WTC11 (cell line): ENCODE results near the gene GSG1L. TPM values are rescaled to one million over a fixed set of nuclear protein-coding genes. Genes with fewer than 3 reads are reported as not detected.
A peak's percentile ranks its signal among the peaks of the same experiment; 100 is the strongest.

ENCODE experiments used
- ATAC-seq: fragments of 200-7000 bp; cut with Tn5 transposase; 2 replicates; pipeline ENCODE4 v1.10.0; 2021; ENCODE audit warnings: mild to moderate bottlenecking, moderate library complexity
- CTCF ChIA-PET: fragments of 300-600 bp; sonication (Branson Sonifier 250); formaldehyde crosslinking; loops from one replicate; lab custom pipeline; 2021; ENCODE audit warnings: antibody characterized with exemption; lab: Charles Lee
- POLR2A ChIA-PET: fragments of 350-600 bp; sonication (Branson Sonifier 250); formaldehyde crosslinking; loops from one replicate; lab custom pipeline; 2021; ENCODE audit warnings: antibody characterized with exemption; lab: Charles Lee
- DNase-seq: peaks from one replicate; pipeline ENCODE4 v3.0.0; 2021; ENCODE audit warnings: low spot score
- H3K27ac Mint-ChIP-seq: 2 replicates; pipeline ENCODE4 v1.8.0; 2021; ENCODE audit warnings: mixed read lengths
- H3K27me3 Mint-ChIP-seq: 2 replicates; pipeline ENCODE4 v1.8.0; 2021; ENCODE audit warnings: low read depth, mild to moderate bottlenecking, moderate library complexity, mixed read lengths
- H3K36me3 Mint-ChIP-seq: 2 replicates; pipeline ENCODE4 v1.8.0; 2021; ENCODE audit warnings: mixed read lengths
- H3K4me1 Mint-ChIP-seq: 2 replicates; pipeline ENCODE4 v1.8.0; 2022; ENCODE audit warnings: mixed read lengths
- H3K4me3 Mint-ChIP-seq: 2 replicates; pipeline ENCODE4 v1.8.0; 2021; ENCODE audit warnings: mild to moderate bottlenecking, moderate library complexity, mixed read lengths
- H3K9me3 Mint-ChIP-seq: 2 replicates; pipeline ENCODE4 v1.8.0; 2021; ENCODE audit warnings: mixed read lengths
- CBFB ChIP-seq: sonication (generic); formaldehyde crosslinking; IDR thresholded peaks from 2 replicates; pipeline ENCODE4 v1.8.1; 2022; ENCODE audit warnings: mild to moderate bottlenecking, low read depth, missing genetic modification reagents
- MXD4 ChIP-seq: fragments of 250-450 bp; sonication (Bioruptor Pico); IDR thresholded peaks from 2 replicates; pipeline ENCODE4 v1.8.0; 2021; ENCODE audit warnings: mild to moderate bottlenecking, moderate library complexity, borderline replicate concordance
- NFE2L1 ChIP-seq: sonication (generic); formaldehyde crosslinking; IDR thresholded peaks from 2 replicates; pipeline ENCODE4 v1.8.1; 2023; ENCODE audit warnings: missing genetic modification reagents
- NFYB ChIP-seq: sonication (generic); formaldehyde crosslinking; conservative IDR thresholded peaks from 2 replicates; pipeline ENCODE4 v1.8.0; 2022; ENCODE audit warnings: low read depth, missing genetic modification reagents
- RORB ChIP-seq: fragments of 250-450 bp; sonication (Bioruptor Pico); IDR thresholded peaks from 2 replicates; pipeline ENCODE4 v1.9.0; 2021; ENCODE audit warnings: mild to moderate bottlenecking
- TEAD1 ChIP-seq: sonication (generic); formaldehyde crosslinking; IDR thresholded peaks from 2 replicates; pipeline ENCODE4 v1.8.0; 2022; ENCODE audit warnings: mild to moderate bottlenecking, missing genetic modification reagents
- ZNF396 ChIP-seq: fragments of 250-450 bp; sonication (Bioruptor Pico); IDR thresholded peaks from 2 replicates; pipeline ENCODE4 v1.8.0; 2021; ENCODE audit warnings: mild to moderate bottlenecking, moderate library complexity, borderline replicate concordance
- ZNF416 ChIP-seq: fragments of 250-450 bp; sonication (Bioruptor Pico); IDR thresholded peaks from 2 replicates; pipeline ENCODE4 v1.9.0; 2021; ENCODE audit warnings: mild to moderate bottlenecking, inconsistent platforms
- ZNF671 ChIP-seq: fragments of 250-450 bp; sonication (Bioruptor Pico); IDR thresholded peaks from 2 replicates; pipeline ENCODE4 v1.8.0; 2021; ENCODE audit warnings: mild to moderate bottlenecking
- total RNA-seq: library from RNA; stranded (reverse); gene quantifications from 3 replicates; pipeline ENCODE4 v1.2.3, GENCODE V29; 2021
- TF ChIP-seq, protein P1 (sequence below): sonication (generic); formaldehyde crosslinking; IDR thresholded peaks from 2 replicates; pipeline ENCODE4 v1.8.0; 2022; ENCODE audit warnings: mild to moderate bottlenecking, missing genetic modification reagents
- TF ChIP-seq, protein P2 (sequence below): sonication (generic); formaldehyde crosslinking; IDR thresholded peaks from 2 replicates; pipeline ENCODE4 v1.8.1; 2022; ENCODE audit warnings: low read depth, missing genetic modification reagents, borderline replicate concordance
- TF ChIP-seq, protein P3 (sequence below): sonication (generic); formaldehyde crosslinking; conservative IDR thresholded peaks from 2 replicates; pipeline ENCODE4 v1.8.1; 2023; ENCODE audit warnings: mild to moderate bottlenecking, low read depth, missing genetic modification reagents, moderate library complexity
- TF ChIP-seq, protein P4 (sequence below): fragments of 250-450 bp; sonication (Bioruptor Pico); IDR thresholded peaks from 2 replicates; pipeline ENCODE4 v2.1.2; 2022; ENCODE audit warnings: mild to moderate bottlenecking, moderate library complexity
- TF ChIP-seq, protein P5 (sequence below): sonication (generic); formaldehyde crosslinking; IDR thresholded peaks from 2 replicates; pipeline ENCODE4 v1.8.0; 2023; ENCODE audit warnings: mild to moderate bottlenecking, missing genetic modification reagents
- TF ChIP-seq, protein P6 (sequence below): sonication (generic); formaldehyde crosslinking; IDR thresholded peaks from 2 replicates; pipeline ENCODE4 v1.8.1; 2023; ENCODE audit warnings: mild to moderate bottlenecking, missing genetic modification reagents, moderate library complexity
- TF ChIP-seq, protein P7 (sequence below): fragments of 200-600 bp; IDR thresholded peaks from 2 replicates; pipeline ENCODE4 v1.8.0; 2022; ENCODE audit warnings: antibody characterized with exemption

The GSG1L gene
- total RNA-seq, 1 experiment from 2014 or later: 0.28 TPM

DNA sequence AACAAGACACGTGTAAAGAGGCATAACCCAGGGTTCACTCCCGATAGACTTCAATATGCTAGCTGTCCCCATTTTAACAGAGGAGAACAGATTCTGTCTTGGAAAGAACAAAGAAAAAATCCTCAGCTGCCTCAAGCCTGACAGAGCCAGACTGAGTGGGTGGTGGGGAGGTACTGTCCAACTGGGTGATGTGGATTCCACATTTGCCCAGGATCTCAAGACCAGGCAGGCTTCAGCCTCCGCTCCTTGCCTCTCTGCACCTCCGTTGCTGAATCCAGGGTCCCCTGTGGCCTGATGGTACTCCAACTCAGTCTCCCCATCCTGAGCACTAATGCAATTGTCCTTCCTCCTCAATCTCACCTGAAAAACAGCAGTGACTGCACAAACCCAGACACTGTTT, 163.8 kb downstream of the GSG1L start:
- H3K27ac Mint-ChIP-seq: no peak overlapping the region
- ChIA-PET CTCF (interaction anchor here (1.3 kb wide), 1 partner anchor 120 kb away, joined by 3 read pairs; no protein-coding TSS in a partner anchor), POLR2A (no interaction called here)
- H3K4me3 Mint-ChIP-seq: no peak overlapping the region
- TF ChIP-seq, protein P1, sequence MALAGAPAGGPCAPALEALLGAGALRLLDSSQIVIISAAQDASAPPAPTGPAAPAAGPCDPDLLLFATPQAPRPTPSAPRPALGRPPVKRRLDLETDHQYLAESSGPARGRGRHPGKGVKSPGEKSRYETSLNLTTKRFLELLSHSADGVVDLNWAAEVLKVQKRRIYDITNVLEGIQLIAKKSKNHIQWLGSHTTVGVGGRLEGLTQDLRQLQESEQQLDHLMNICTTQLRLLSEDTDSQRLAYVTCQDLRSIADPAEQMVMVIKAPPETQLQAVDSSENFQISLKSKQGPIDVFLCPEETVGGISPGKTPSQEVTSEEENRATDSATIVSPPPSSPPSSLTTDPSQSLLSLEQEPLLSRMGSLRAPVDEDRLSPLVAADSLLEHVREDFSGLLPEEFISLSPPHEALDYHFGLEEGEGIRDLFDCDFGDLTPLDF (CRISPR knock-in tag): no peak
- no peaks in the 10 kb centered on the region for H3K4me1 Mint-ChIP-seq
- H3K9me3 Mint-ChIP-seq: peaks cover 14% of the 10 kb centered on the region
- DNase-seq (no peak), ATAC-seq (no peak)
- peaks cover 2% of the 10 kb centered on the region; the same call in 1 of the 2 replicates for H3K27me3 Mint-ChIP-seq
- no peaks in the 10 kb centered on the region for H3K36me3 Mint-ChIP-seq

DNA sequence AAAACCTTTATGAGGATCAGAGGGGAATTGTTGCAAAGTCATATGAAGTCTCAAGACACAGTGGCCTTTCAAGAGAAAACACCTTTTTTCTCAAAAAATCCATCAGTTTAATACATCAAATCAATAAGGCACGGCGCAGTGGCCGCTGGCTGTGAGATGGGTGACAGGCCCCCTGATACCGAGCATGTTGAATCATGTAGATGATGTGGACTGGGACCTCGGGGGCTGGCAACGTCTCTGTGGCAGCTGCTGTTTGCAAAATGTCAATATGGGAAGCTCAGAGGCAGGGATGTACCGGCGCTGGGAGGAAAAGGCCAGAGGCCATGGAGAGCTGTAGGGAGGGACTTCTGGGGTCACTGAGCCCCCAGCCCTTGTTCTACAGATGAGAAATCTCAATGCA, 169.1 kb downstream of the GSG1L start:
- H3K9me3 Mint-ChIP-seq: peaks cover 14% of the 10 kb centered on the region
- H3K4me3 Mint-ChIP-seq: no peak overlapping the region
- peaks cover 6% of the 10 kb centered on the region; the same call in 1 of the 2 replicates for H3K4me1 Mint-ChIP-seq
- DNase-seq: no peak
- ChIA-PET CTCF (interaction anchor here (1.1 to 4.5 kb wide), 2 partner anchors 26 to 197 kb away, joined by 3 to 24 read pairs; no protein-coding TSS in a partner anchor), POLR2A (no interaction called here)
- H3K27ac Mint-ChIP-seq: no peak overlapping the region
- no peaks in the 10 kb centered on the region for H3K36me3 Mint-ChIP-seq
- H3K27me3 Mint-ChIP-seq: peaks cover 4% of the 10 kb centered on the region; the same call in 1 of the 2 replicates
- TF ChIP-seq RORB (no peak), NFE2L1 (CRISPR knock-in tag) (no peak), ZNF396 (CRISPR knock-in tag) (no peak), MXD4 (CRISPR knock-in tag) (no peak), NFYB (no peak), CBFB (no peak)
- TF ChIP-seq, protein P2, sequence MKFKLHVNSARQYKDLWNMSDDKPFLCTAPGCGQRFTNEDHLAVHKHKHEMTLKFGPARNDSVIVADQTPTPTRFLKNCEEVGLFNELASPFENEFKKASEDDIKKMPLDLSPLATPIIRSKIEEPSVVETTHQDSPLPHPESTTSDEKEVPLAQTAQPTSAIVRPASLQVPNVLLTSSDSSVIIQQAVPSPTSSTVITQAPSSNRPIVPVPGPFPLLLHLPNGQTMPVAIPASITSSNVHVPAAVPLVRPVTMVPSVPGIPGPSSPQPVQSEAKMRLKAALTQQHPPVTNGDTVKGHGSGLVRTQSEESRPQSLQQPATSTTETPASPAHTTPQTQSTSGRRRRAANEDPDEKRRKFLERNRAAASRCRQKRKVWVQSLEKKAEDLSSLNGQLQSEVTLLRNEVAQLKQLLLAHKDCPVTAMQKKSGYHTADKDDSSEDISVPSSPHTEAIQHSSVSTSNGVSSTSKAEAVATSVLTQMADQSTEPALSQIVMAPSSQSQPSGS (CRISPR knock-in tag): no peak
- TF ChIP-seq, protein P3, sequence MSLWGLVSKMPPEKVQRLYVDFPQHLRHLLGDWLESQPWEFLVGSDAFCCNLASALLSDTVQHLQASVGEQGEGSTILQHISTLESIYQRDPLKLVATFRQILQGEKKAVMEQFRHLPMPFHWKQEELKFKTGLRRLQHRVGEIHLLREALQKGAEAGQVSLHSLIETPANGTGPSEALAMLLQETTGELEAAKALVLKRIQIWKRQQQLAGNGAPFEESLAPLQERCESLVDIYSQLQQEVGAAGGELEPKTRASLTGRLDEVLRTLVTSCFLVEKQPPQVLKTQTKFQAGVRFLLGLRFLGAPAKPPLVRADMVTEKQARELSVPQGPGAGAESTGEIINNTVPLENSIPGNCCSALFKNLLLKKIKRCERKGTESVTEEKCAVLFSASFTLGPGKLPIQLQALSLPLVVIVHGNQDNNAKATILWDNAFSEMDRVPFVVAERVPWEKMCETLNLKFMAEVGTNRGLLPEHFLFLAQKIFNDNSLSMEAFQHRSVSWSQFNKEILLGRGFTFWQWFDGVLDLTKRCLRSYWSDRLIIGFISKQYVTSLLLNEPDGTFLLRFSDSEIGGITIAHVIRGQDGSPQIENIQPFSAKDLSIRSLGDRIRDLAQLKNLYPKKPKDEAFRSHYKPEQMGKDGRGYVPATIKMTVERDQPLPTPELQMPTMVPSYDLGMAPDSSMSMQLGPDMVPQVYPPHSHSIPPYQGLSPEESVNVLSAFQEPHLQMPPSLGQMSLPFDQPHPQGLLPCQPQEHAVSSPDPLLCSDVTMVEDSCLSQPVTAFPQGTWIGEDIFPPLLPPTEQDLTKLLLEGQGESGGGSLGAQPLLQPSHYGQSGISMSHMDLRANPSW (CRISPR knock-in tag): no peak
- TF ChIP-seq, protein P4, sequence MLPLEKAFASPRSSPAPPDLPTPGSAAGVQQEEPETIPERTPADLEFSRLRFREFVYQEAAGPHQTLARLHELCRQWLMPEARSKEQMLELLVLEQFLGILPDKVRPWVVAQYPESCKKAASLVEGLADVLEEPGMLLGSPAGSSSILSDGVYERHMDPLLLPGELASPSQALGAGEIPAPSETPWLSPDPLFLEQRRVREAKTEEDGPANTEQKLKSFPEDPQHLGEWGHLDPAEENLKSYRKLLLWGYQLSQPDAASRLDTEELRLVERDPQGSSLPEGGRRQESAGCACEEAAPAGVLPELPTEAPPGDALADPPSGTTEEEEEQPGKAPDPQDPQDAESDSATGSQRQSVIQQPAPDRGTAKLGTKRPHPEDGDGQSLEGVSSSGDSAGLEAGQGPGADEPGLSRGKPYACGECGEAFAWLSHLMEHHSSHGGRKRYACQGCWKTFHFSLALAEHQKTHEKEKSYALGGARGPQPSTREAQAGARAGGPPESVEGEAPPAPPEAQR (CRISPR knock-in tag): no peak
- TF ChIP-seq, protein P5, sequence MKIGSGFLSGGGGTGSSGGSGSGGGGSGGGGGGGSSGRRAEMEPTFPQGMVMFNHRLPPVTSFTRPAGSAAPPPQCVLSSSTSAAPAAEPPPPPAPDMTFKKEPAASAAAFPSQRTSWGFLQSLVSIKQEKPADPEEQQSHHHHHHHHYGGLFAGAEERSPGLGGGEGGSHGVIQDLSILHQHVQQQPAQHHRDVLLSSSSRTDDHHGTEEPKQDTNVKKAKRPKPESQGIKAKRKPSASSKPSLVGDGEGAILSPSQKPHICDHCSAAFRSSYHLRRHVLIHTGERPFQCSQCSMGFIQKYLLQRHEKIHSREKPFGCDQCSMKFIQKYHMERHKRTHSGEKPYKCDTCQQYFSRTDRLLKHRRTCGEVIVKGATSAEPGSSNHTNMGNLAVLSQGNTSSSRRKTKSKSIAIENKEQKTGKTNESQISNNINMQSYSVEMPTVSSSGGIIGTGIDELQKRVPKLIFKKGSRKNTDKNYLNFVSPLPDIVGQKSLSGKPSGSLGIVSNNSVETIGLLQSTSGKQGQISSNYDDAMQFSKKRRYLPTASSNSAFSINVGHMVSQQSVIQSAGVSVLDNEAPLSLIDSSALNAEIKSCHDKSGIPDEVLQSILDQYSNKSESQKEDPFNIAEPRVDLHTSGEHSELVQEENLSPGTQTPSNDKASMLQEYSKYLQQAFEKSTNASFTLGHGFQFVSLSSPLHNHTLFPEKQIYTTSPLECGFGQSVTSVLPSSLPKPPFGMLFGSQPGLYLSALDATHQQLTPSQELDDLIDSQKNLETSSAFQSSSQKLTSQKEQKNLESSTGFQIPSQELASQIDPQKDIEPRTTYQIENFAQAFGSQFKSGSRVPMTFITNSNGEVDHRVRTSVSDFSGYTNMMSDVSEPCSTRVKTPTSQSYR (CRISPR knock-in tag): no peak
- TF ChIP-seq, all 79 proteins: peak for 0
- no peak for ATAC-seq

DNA sequence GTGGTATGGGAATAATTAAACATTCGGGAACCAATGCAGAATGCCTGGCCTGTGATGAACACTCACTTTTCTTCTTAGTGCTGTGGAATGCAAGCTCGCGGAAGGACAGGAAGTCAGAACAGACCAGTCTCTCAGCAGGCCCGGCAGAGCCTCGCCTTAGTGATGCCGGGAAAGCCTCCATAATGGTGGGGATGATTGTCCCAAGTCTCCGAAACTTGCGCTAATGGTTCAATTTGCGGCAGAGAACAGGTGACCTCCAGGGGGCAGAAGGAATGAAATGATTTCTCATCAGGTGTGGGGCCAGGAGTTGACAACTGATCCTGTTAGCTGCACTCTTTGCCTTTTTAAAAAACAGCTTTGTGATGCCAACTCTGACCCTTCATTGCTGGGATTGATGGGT, 170.6 kb downstream of the GSG1L start:
- Mint-ChIP-seq H3K9me3 (peaks cover 14% of the 10 kb centered on the region), H3K36me3 (no peaks in the 10 kb centered on the region), H3K4me3 (no peak overlapping the region), H3K27me3 (peaks cover 4% of the 10 kb centered on the region; the same call in 1 of the 2 replicates), H3K4me1 (peaks cover 6% of the 10 kb centered on the region; the same call in 1 of the 2 replicates), H3K27ac (no peak overlapping the region)
- POLR2A ChIA-PET: no interaction called here
- ATAC-seq (peak; percentile 89), DNase-seq (peak; percentile 44)
- CTCF ChIA-PET: interaction anchor here (0.6 to 4.5 kb wide), 17 partner anchors 10 to 198 kb away, joined by 3 to 24 read pairs (median 4); no protein-coding TSS in a partner anchor
- TF ChIP-seq, protein P6, sequence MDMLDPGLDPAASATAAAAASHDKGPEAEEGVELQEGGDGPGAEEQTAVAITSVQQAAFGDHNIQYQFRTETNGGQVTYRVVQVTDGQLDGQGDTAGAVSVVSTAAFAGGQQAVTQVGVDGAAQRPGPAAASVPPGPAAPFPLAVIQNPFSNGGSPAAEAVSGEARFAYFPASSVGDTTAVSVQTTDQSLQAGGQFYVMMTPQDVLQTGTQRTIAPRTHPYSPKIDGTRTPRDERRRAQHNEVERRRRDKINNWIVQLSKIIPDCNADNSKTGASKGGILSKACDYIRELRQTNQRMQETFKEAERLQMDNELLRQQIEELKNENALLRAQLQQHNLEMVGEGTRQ (CRISPR knock-in tag): 0 out of 2 replicates have a peak, but pooled peaks have one; percentile 13
- TF ChIP-seq ZNF416 (CRISPR knock-in tag) (no peak), TEAD1 (CRISPR knock-in tag) (no peak), ZNF671 (CRISPR knock-in tag) (no peak)
- TF ChIP-seq, protein P7, sequence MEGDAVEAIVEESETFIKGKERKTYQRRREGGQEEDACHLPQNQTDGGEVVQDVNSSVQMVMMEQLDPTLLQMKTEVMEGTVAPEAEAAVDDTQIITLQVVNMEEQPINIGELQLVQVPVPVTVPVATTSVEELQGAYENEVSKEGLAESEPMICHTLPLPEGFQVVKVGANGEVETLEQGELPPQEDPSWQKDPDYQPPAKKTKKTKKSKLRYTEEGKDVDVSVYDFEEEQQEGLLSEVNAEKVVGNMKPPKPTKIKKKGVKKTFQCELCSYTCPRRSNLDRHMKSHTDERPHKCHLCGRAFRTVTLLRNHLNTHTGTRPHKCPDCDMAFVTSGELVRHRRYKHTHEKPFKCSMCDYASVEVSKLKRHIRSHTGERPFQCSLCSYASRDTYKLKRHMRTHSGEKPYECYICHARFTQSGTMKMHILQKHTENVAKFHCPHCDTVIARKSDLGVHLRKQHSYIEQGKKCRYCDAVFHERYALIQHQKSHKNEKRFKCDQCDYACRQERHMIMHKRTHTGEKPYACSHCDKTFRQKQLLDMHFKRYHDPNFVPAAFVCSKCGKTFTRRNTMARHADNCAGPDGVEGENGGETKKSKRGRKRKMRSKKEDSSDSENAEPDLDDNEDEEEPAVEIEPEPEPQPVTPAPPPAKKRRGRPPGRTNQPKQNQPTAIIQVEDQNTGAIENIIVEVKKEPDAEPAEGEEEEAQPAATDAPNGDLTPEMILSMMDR: 0 out of 2 replicates have a peak, but pooled peaks have one; percentile 22
